NCI-H2171 treated with DMSO at 0.1 percent for 48 hours (cell line): Measurements from ENCODE around the gene NDRG3.
"Not testable (repeated sequence)": the region's sequence is repeated elsewhere in the genome, so short reads cannot be mapped to it uniquely, and the experiment has no call there.

Experiments
- DNase-seq: peaks from one replicate; lab custom pipeline; 2025; lab: John Stamatoyannopoulos, UW

Gene NDRG3

GRCh38 chr20:36688630-36689029 lies 57.3 kb downstream of the NDRG3 start:
- DNase-seq: no peak

- no peak for DNase-seq
Measured at GRCh38 chr20:36687850-36688249, 58.0 kb downstream of the NDRG3 start.

GRCh38 chr20:36686944-36687343 lies 58.9 kb downstream of the NDRG3 start:
- DNase-seq: no peak

- no peak for DNase-seq
Measured at GRCh38 chr20:36686504-36686903, 59.4 kb downstream of the NDRG3 start.

- no peak for DNase-seq
Measured at GRCh38 chr20:36684747-36685146, 61.1 kb downstream of the NDRG3 start.

- DNase-seq: no peak
Measured at GRCh38 chr20:36682311-36682710, 63.6 kb downstream of the NDRG3 start.

- DNase-seq: no peak
Measured at GRCh38 chr20:36677422-36677771, 68.5 kb downstream of the NDRG3 start.

- no peak for DNase-seq
Measured at GRCh38 chr20:36676701-36677421, 69.0 kb downstream of the NDRG3 start.

GRCh38 chr20:36675545-36675944 lies 70.3 kb downstream of the NDRG3 start:
- not testable (repeated sequence) for DNase-seq

- DNase-seq: no peak
Measured at GRCh38 chr20:36672991-36673390, 72.9 kb downstream of the NDRG3 start.

GRCh38 chr20:36670665-36671357 lies 75.1 kb downstream of the NDRG3 start:
- peak; percentile 76 for DNase-seq

GRCh38 chr20:36666181-36666740 lies 79.6 kb downstream of the NDRG3 start:
- peak; percentile 21 for DNase-seq

GRCh38 chr20:36663031-36663430 lies 82.9 kb downstream of the NDRG3 start:
- DNase-seq: no peak

GRCh38 chr20:36658300-36658699 lies 87.6 kb downstream of the NDRG3 start:
- no peak for DNase-seq

GRCh38 chr20:36656733-36657132 lies 89.2 kb downstream of the NDRG3 start:
- no peak for DNase-seq

GRCh38 chr20:36655004-36655403 lies 90.9 kb downstream of the NDRG3 start:
- no peak for DNase-seq

GRCh38 chr20:36654506-36654905 lies 91.4 kb downstream of the NDRG3 start:
- DNase-seq: no peak

- DNase-seq: peak; percentile 21
Measured at GRCh38 chr20:36653456-36653855, 92.4 kb downstream of the NDRG3 start.

GRCh38 chr20:36647196-36648121 lies 98.4 kb downstream of the NDRG3 start:
- peak; percentile 44 for DNase-seq

GRCh38 chr20:36646678-36647077 lies 99.2 kb downstream of the NDRG3 start:
- peak; percentile 79 for DNase-seq

- DNase-seq: no peak
Measured at GRCh38 chr20:36645998-36646397, 99.9 kb downstream of the NDRG3 start, which contains the start of gene SLA2. SLA2 (minus strand) TSS chr20:36646196; CDS start chr20:36641335, 4,861 bp downstream.

- DNase-seq: no peak
Measured at GRCh38 chr20:36645353-36645752, 100.5 kb downstream of the NDRG3 start.
